NCI-H82 treated with DMSO at 0.1 percent for 48 hours (cell line): ENCODE results near the gene SEC11C.

ENCODE experiments used
- DNase-seq: peaks from one replicate; lab custom pipeline; 2025; ENCODE audit not compliant: unreplicated experiment; lab: John Stamatoyannopoulos, UW

Gene SEC11C

DNA sequence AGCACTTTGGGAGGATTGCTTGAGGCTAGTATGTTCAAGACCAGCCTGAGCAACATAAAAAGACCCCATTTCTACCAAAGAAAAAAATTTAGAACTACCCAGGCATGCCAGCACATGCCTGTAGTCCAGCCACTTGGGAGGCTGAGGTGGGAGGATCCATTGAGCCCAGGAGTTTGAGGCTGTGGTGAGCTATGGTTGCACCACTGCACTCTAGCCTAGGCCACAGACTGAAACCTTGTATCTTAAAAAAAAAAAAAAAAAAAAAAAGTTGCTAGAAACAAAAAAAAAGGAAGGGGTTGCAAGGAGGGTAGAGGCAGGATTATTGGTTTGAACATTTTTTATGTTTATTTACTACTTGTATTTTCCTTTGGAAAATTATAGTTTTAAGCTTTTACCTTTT, 4.8 kb downstream of the SEC11C start:
- DNase-seq = no peak

DNA sequence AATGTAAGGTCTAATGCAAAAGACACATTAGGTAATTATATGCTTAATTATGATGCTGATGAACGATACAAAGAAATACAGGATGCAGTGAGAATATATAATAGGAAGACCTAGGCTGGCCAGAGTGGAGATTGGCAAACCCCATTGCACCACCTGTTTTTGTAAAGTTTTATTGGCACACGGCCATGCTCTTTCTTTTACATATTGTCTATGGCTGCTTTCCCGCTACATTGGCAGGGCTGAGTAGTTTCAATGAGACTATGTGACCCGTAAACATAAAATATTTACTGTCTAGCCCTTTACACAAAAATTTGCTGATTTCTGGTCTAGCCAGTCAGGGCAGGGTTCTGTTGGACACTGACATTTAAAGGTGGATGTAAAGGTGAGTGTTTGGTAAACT, 5.4 kb downstream of the SEC11C start:
- DNase-seq = no peak

DNA sequence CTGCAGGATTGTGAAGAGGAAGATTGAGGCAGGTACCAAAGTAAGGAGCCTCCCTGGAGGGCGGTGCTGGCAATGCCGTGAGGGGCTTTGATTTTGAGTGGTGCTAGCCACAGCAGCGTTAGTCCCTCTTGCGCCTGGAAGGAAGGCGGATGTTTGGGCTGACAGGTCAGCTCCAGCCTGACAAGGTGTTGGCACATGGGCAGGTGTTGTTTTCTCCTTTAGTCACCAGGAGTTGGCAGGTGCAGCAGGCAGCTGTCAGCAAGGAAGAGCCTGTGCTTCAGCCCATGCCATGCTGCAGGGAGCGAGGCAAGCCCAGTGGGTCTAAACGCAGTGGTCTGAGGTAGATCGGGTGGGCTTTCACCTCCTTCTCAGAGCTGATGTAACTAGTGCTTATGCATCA, 8.5 kb downstream of the SEC11C start:
- no peak for DNase-seq

DNA sequence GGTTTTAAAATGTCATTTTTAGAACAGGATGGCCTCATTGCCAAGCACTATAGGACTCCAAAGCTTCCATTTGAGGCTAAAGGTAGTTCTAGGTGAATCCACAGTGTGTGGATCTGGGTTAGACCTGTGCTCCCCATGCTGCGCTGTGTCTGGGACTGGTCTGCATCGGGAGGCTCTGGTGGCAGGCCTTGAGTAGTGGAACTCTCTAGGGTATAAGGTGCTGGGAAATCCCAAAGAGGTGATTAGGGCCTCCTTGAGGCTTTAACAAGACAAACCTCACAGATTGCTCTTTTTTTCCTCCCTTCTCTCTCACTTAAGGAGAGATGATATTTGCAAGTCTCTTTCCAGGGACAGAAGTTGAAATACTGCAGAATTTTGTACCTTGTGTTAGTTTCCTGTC, 9.3 kb downstream of the SEC11C start:
- no peak for DNase-seq

DNA sequence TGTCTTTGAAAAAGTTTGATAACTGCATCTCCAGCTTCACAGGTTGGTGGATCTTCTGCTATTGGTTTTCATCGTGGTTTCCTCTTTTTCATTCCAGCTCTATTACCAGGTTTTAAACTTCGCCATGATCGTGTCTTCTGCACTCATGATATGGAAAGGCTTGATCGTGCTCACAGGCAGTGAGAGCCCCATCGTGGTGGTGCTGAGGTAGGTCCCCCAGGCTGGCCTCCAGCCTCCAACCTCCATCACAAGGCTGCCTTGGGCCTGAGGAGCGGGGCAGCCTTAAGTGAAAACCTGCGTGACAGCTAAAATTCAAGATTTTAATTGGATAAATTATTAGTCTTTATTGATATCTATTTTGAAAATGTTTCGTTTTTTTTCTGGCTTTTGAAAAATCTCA, 9.7 kb downstream of the SEC11C start:
- DNase-seq = no peak

DNA sequence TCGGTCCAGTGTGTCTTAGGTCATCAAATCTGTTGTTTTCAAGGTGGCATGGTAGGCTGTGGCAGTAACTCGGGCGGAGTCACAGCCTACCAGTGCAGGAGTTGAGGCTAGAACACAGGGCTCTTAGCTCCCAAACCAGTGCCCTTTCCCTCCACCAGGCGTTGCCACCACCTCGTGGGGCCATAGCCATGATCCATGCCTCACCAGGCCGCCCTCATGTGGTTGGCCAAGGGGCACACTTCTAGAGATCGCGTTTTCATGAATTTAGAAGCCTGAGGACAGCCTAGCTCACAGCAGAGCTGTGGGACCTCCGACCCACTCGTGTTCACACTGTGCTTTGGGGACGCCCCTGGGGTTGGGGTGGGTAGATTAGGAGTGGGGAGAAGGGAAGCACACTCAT, 10.6 kb downstream of the SEC11C start:
- no peak for DNase-seq

DNA sequence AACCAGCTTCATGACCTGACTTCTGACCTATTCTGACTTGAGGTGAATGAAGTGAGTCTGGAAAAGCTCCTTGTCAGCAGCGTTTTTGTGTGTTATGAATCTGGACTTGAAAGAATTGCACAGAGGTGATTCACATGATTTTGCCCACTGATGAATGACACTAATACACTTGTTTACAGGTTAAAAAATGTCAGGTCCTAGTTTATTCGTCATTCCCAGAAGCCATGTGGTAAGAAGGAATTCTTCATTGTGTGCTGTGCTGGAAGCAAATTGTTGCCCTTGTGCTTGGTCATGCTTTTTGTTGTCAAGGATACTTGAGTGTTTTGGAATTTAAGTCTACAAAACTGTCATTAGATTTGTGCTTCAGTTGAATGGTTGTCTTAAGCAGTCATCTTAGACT, 15.5 kb downstream of the SEC11C start:
- DNase-seq = no peak

DNA sequence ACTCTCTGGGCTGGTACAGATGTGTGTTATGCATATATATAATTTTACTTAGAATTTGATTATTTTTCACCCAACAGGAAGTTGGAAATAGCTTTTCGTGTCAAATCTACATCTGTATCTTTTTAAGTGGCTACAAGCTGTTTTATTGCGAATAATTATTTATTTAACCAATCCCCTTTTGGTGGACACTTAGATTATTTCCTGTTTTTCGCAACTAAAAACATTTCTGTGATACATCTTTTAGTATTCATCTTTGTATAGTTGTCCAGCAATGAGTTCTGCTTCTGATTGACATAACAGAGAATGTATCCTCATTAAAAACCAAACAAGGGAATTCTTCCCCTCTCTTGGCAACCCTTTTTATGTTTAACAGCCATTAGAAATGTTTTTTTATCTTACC, 16.6 kb downstream of the SEC11C start:
- no peak for DNase-seq

DNA sequence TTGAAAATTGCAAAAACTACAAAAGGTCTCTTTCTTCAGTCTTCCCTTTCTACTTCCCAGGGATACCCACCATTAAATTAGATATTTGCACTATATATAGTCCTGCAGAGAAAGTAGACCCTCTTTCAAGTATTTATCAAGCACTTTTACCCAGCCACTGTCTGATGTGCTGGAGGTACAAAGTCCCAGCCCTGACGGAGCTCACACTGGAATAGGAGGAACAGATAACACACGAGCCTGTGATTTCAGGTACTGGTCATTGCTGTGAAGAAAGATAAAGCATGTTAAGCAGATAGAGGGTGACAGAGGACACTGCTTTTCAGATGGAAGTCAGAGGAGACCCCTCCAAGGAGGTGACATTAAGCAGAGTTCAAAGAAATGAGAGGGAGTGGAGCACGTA, 19.6 kb downstream of the SEC11C start:
- DNase-seq = no peak

DNA sequence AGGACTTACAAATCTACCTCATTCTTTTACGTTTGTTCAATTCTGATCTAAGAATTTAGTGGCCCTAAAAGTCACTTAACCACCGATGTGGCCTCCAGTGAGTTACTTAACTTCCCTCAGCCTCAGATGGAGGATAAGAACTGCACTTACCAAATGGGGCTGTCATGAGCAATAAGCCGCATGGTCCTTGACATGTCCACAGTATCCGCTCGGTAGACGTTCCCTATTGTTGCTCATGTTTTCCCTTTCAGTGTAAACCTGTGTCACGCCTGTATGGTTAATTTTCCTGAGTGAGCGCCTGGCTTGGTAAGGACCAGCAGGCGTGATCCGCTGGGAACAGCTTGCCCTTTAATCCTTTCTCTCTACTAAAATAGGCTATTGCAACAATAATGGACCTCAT, 20.3 kb downstream of the SEC11C start:
- no peak for DNase-seq

DNA sequence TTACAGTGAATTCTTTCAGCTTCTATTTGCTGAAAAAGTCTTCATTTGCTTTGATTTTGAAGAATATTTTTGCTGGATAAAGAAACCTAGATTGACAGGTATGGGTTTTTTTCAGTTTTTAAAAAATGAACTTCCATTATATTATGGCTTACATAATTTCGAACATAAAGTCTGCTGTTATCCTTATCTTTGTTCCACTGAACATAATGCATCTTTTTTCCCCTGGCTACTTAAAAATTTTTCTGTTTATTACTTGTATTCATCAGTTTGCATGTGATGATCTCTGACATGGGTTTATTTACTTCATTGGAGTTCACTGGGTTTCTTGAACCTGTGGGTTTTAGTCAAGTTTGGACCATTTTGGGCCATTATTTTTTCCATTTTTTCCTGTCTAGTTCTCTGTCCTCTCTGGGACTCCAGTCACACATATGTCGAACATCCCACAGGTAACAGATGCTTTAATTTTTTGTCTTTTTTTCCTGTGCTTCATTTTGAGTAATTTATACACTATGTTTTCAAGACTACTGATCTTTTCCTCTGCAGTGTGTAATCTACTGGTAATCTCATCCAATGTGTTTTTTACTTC, 33.1 kb downstream of the SEC11C start:
- no peak for DNase-seq

DNA sequence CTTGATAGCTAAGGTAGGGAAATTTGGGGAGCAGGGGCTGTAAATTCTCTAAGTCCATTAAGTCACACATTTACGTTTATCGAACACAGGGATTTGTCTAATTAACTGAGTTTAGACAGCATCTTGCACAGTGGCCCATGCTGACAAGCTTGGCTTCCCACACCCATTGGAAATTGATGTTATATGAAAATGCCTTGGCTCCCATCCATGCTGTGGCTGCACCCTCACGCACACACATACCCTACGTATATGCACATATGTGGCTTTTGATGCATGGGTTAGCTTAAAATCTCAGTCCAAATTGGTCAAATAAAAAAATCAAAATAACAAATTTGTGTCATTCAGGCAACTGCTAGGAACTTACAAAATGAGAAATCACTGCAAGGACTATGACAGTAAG, 37.8 kb downstream of the SEC11C start:
- DNase-seq = no peak

DNA sequence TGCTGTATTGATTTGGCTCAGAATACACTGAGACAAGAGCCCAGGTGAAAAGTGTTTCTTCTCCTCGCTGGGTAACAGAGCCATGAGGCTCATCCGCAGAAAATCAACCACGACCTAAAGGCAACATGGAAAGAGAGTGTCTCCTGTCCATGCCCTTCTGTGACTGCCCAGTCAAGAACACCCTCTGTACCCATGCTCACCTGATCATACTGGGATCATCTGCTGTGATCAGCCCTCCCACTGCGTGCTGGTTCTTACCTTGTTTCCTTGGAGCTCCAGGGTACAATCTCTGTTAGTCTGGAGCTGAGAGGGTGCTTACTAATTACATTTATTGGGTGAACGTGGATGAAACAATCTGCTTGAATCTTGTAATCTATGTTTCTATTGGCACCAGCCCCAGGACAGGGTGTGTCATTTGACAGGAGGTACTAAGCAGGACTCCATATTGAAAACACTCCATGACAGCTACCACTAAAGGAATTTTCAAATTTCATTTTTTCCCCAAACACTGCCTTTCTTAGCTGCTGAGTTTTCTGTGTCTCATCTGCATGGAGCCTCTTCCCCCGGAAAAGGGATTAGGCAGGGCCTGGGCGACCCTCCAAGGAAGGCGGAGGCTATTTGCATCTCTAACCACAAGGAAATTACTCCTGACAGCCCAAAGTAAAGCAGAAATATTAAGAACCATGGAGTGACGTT, 40.6 kb downstream of the SEC11C start:
- DNase-seq = no peak

DNA sequence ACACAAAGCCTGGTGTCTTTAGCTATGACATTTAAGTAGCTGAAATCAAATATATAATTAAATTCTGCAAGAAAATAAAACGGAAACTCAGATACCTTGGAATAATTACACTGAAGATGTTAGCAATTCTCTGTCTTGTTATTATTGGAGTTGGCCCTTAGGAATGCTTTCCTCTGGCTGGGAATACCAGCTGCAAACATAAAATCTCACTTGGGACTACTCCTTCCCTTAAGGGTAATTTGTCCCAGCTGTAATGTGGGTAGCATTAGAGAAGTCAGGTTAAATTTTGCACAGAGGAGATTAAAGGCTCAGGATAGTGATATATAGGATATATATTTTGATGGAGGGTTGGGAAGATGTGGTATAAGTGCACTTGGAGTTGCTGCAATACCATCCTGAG, 43.0 kb downstream of the SEC11C start:
- DNase-seq = no peak

DNA sequence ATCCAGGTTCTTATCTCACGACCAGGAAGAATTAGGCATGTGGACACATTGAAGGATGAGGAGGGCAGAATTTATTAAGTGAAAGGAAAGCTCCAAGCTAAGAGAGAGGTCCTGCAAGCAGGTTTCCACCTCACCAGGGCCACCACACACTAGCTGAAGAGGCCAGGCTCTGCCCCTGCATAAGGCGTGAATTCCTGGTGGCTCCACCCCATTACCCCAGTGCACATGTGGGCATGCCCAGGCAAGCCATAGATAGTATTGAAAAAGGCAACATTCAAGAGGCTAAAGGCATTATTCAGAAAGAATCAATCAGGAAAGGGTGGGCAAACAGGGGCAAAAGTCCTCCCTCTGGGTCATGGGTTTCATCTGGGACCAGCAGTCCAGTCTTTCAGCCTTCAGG, 49.3 kb downstream of the SEC11C start:
- DNase-seq = no peak

DNA sequence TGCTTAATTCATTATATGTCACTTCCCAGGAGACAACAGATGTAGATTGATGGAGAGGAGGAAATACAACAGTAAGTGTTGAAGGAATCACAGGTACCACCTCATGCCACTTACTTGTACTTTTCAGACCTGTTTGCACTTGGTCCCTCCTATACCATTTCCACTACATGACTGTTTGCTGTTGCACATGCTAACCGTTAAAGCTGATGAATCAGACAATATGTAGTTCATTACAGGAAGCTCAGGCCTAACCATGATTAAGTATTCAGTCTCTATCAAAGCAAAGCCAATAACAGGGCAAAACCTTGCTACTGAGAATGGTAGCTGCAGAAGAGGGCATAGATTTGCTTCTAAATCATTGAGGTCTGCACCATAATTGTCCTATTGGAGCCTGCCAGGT, 50.1 kb downstream of the SEC11C start:
- no peak for DNase-seq

DNA sequence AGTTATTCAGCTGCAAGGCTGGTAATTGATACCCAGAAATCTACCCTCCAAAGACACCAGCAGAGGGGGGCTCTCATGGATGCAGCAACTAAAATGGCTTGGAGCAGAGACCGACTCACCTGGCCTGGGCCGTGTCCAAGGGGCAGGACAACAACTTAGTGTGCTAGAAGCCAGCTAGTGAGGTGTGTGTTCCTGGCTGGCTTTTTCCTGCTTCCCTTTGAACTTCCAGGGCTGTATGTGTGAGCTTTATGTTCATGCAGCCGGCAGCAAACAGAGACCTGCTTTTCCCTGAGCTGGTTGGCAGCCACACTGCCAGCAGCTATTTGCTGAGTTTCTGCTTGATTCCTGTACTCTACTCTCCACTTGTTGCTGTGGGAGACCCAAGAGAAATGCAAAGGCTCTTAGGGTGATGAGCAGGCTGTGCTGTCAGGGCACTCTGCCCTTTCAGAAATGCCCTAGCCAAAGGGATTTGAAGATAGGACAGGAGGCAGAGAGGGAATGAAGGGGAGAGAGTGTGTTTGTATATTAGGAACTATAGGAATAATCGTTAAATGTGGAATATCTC, 56.6 kb downstream of the SEC11C start:
- no peak for DNase-seq

DNA sequence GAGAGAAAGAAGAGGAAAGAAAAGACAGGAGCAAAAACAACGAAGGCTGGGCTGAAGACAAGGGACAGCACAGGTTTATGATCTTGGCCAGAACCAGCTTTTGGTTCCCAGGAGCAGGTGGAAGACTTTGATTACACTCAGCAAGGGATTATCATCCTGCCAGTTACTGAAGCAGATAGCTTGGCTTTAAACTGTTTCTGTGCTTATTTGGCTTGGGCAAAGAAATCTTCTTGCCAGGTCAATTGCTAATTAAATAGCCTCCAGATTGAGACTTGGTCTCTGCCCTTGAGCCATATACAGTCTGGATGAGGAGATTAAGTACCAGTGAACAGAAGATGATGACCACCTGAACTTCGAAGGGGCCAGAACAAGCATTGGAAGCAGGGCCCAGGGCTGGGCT, 58.0 kb downstream of the SEC11C start:
- DNase-seq = no peak

DNA sequence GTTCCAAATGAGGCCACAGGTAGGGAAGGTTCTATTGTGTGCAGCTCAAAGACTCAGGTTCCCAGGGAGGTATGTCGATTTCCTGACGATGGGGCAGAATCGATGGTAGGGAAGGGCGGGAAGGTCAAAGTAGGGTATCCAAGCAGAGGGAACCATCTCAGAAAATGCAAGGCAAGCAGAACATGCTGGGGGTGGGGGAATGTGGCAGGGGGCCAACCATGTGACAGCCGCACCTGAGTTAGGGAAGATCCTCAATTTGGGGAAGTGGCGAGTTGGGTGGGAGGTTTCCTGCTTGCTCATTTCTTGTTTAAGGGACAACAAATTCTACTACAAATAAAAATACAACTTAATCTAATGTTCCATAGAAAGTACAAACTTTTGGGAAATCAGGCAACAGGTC, 58.5 kb downstream of the SEC11C start:
- no peak for DNase-seq

DNA sequence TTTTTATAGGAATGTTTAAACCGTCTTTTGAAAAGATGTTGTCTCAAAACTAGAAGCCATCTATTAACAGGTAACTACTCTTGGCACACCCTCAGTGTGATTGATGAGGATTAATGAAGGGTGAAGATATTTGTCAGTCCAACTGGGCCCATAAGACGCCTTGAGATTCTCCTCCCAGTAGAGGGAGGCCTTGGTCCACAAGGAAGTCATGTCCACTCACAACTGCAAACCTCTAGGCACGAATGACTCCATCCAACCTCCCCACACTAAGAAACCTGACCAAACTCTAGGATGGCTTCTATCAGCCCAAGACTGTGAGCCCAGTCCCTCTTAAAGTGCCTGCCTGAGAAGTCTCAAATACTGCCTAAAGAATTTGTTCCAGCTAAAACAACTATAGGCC, 61.1 kb downstream of the SEC11C start:
- DNase-seq = no peak

DNA sequence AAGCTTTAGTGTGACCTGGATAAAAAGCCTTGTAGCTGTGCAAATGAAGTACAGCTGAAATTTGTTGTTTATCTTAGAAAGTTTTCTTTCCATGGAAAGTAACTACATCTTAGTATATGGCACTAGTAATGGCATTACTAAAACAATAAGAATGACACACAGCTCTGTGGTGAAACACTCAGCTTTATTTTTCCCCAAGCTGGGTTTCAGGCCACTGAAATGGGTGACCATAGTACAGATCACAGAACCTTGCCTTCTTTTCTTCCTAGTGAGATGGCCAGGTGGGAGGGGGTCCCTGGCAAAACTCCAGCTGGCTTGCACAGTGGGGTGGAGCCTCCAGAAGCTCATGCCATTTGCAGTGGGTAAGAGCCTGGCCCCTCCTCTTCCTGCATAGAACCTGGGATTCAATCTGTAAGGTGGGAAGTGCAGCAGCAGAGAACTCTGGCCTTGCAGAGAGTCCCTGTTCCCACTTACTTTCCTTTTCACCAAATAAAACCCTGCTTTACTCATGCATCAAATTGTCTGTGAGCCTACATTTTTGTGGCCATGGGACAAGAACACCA, 62.7 kb downstream of the SEC11C start:
- no peak for DNase-seq

DNA sequence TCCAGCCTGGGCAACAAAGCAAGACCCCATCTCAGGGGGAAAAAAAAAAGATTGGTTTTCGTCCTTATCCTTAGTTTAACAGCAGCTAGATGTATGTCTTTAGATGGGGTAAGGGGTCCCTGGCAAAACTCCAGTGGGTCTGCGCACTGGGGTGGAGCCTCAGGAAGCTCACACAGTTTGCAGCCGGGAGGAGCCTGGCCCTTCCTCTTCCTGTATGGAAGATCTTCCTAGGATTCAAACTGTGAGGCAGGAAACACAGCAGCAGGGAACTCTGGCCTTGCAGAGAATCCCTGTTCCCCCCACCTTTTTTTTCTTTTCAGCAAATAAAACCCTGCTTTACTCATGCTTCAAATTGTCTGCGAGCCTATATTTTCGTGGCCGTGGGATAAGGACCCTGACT, 67.8 kb downstream of the SEC11C start:
- DNase-seq = no peak
